Pancreas (tissue), 10 donors: ENCODE measurements around the gene FBXO9. TPM values are rescaled to one million over a fixed set of nuclear protein-coding genes. Genes with fewer than 3 reads are reported as not detected.

ENCODE experiments used
- ATAC-seq, 4 donors: fragments of 200-7000 bp; cut with Tn5 transposase; one replicate each; pipeline versions ENCODE4 v1.8.0 to v1.9.1; 2020; ENCODE audit warnings: mild to moderate bottlenecking in 4 of 4, moderate library complexity in 4 of 4
- DNase-seq, 6 donors: peaks; one replicate each; pipeline ENCODE4 v3.0.0-alpha.2; 2020
- FAIRE-seq: peaks from 2 replicates; lab custom pipeline; 2012; peaks lifted over from hg19 to GRCh38; lab: Jason Lieb, UNC
- H3K27ac ChIP-seq, 4 donors: fragments of 200-600 bp; sonication (generic); 1 replicate in 3 of 4; 2 replicates in 1 of 4; pipeline versions ENCODE4 v1.5.0 to v1.8.0; 2020
- H3K27me3 ChIP-seq, 4 donors: fragments of 200-600 bp; one replicate each; pipeline ENCODE4 v1.8.0; 2021
- H3K36me3 ChIP-seq, 3 donors: fragments of 200-600 bp; sonication (generic) in 1 of 3; one replicate each; pipeline versions ENCODE4 v1.5.0 to v1.8.0; 2020 to 2021
- H3K4me1 ChIP-seq, 3 donors: fragments of 200-600 bp; one replicate each; pipeline ENCODE4 v1.8.0; 2021
- H3K4me3 ChIP-seq, 4 donors: fragments of 200-600 bp; sonication (generic) in 2 of 4; one replicate each; pipeline versions ENCODE4 v1.5.0 to v1.8.0; 2020 to 2021
- H3K9me3 ChIP-seq, 4 donors: fragments of 200-600 bp; one replicate each; pipeline ENCODE4 v1.8.0; 2021
- WGBS, 2 donors: extraction: QIAGEN DNeasy Blood & Tissue Kit; methylation state at CpG; one replicate each; pipeline ENCODE4 v1.1.7; 2013; 5-methylcytosine and 5-hydroxymethylcytosine counted together
- intact Hi-C, 3 donors: fragments of 100-400 bp; cut with DNase I; formaldehyde crosslinking; loops; one replicate each; pipeline versions ENCODE4 v1.11.1 to v1.14.2; 2022
- polyA plus RNA-seq, 2 donors: library from polyadenylated mRNA; stranded (reverse); fragments of 200-250 nt; gene quantifications; one replicate each; pipeline ENCODE4 v1.2.3, GENCODE V29; 2013
- total RNA-seq, 6 donors: library from RNA; stranded (reverse); fragmentation: NEBNext Ultra II Directional in 4 of 6; extraction: Animal tissue kit (Norgen Biotek cat#: 25700) in 4 of 6; gene quantifications; one replicate each; pipeline versions ENCODE4 v1.2.1 to v1.2.4, GENCODE V29; 2021 to 2023
- TF ChIP-seq, protein P1 (sequence below), 4 donors: fragments of 200-600 bp; sonication (generic) in 3 of 4; IDR thresholded peaks; one replicate each; pipeline versions ENCODE4 v1.5.0 to v1.8.0; 2021; ENCODE audit warnings: antibody characterized with exemption in 4 of 4
- donor health status: healthy with polysubstance abuse.
- donor health status: DM: no; HTN: no; CAD: no; lungs with moderate emphysema.
- donor health status: DM: no; HTN: no; CAD: no.
- donor health status: control.
- donor health status: control.
- donor health status: Bipolar disorder and iron deficiency.
- donor health status: DM: yes; HTN: yes; CAD: no.
- donor health status: DM: no; HTN: no; CAD: no.
- donor health status: DM: no; HTN: no; CAD: no.
- donor health status: DM: yes; HTN: yes; CAD: no.

FBXO9 gene
- total and polyA plus RNA-seq, 8 donors: 30.9 to 66.1 (median 49.7) TPM

GRCh38 chr6:53112404-53112803 lies 47.2 kb downstream of the FBXO9 start:
- ATAC-seq: peak; percentile 74 to 93 (median 91)
- no peak overlapping the region for H3K4me3 ChIP-seq
- intact Hi-C loops: no loop called here
- H3K27me3 ChIP-seq: no peaks in the 10 kb centered on the region
- no peak for FAIRE-seq
- peak in 2 of 6 donors; percentile 6 to 28 for DNase-seq
- H3K4me1 ChIP-seq: peaks cover 0 to 12% (median 10%) of the 10 kb centered on the region in 3 donors
- TF ChIP-seq, protein P1, sequence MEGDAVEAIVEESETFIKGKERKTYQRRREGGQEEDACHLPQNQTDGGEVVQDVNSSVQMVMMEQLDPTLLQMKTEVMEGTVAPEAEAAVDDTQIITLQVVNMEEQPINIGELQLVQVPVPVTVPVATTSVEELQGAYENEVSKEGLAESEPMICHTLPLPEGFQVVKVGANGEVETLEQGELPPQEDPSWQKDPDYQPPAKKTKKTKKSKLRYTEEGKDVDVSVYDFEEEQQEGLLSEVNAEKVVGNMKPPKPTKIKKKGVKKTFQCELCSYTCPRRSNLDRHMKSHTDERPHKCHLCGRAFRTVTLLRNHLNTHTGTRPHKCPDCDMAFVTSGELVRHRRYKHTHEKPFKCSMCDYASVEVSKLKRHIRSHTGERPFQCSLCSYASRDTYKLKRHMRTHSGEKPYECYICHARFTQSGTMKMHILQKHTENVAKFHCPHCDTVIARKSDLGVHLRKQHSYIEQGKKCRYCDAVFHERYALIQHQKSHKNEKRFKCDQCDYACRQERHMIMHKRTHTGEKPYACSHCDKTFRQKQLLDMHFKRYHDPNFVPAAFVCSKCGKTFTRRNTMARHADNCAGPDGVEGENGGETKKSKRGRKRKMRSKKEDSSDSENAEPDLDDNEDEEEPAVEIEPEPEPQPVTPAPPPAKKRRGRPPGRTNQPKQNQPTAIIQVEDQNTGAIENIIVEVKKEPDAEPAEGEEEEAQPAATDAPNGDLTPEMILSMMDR (IDR thresholded peaks at IDR 0.05): no peak
- peak overlapping the region in 3 of 4 donors; percentile 28 to 52 (median 36) for H3K27ac ChIP-seq
- H3K9me3 ChIP-seq: no peaks in the 10 kb centered on the region
- no peaks in the 10 kb centered on the region for H3K36me3 ChIP-seq

DNA sequence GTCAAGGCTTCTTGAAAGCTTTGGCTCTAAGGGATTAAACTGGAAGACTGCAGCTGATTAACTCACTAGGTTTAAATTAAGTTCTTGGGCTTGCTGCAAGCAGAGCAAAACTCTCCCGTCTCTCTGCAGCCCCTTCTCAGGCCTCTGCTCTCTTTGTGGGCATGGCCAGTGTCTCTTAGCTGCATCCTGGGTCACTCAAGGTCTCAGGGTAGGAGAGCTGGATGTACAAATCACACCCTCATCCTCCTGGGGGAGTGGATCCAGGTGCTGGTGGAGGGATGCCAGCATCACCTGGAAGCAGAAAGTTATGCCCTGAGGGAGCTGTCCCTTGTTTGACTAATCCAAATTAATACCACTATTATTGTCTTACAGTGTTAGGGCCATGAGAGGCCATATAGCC lies 47.7 kb downstream of the FBXO9 start:
- ATAC-seq: peak in 3 of 4 donors; percentile 18 to 30 (median 24)

GRCh38 chr6:53113742-53114141 lies 48.5 kb downstream of the FBXO9 start:
- H3K27ac ChIP-seq: no peak overlapping the region
- FAIRE-seq (no peak), DNase-seq (no peak), ATAC-seq (no peak)
- TF ChIP-seq, protein P1 (IDR thresholded peaks at IDR 0.05): no peak
- H3K27me3 ChIP-seq: no peaks in the 10 kb centered on the region
- H3K4me3 ChIP-seq: no peak overlapping the region
- H3K4me1 ChIP-seq: peaks cover 0 to 12% (median 10%) of the 10 kb centered on the region in 3 donors
- no peaks in the 10 kb centered on the region for H3K9me3 ChIP-seq
- intact Hi-C loops: no loop called here
- no peaks in the 10 kb centered on the region for H3K36me3 ChIP-seq
- 70 to 76% methylated on average over 4 of the region's 4 CpGs for WGBS, 2 donors

More for the DNA sequence above, 47.7 kb downstream of the FBXO9 start:
- intact Hi-C loops: no loop called here
- Histone ChIP-seq H3K4me3 (no peak overlapping the region), H3K27me3 (no peaks in the 10 kb centered on the region), H3K27ac (peak overlapping the region in 3 of 4 donors; percentile 28 to 52 (median 36)), H3K4me1 (peaks cover 0 to 12% (median 10%) of the 10 kb centered on the region in 3 donors), H3K36me3 (no peaks in the 10 kb centered on the region), H3K9me3 (no peaks in the 10 kb centered on the region)
- 27 to 28% methylated on average over 1 of the region's 1 CpG for WGBS, 2 donors
- FAIRE-seq (no peak), DNase-seq (no peak)
- TF ChIP-seq, protein P1 (IDR thresholded peaks at IDR 0.05): no peak

DNA sequence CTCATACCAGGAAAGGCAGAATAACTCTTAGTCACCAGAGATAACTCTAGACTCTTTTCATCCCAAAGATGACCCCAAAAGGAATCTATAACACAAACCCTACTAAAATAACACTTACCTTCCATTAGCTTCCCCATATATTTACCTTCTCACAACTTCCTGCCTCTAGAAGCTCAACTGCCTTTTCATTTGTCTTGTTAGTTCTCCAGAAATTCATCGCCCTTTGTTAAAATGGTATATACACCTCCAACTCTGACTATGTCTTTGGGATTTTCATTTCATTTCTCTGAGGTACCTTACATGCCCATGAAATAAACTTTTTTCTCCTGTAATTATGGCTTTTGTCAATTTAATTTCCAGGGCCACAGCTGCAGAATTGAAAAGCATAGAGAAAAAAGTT lies 49.9 kb downstream of the FBXO9 start:
- FAIRE-seq (no peak), DNase-seq (no peak), ATAC-seq (no peak)
- H3K36me3 ChIP-seq: no peaks in the 10 kb centered on the region
- H3K9me3 ChIP-seq: no peaks in the 10 kb centered on the region
- no peak overlapping the region for H3K4me3 ChIP-seq
- intact Hi-C loops: no loop called here
- WGBS, 2 donors: 93 to 95% methylated on average over 1 of the region's 1 CpG
- TF ChIP-seq, protein P1 (IDR thresholded peaks at IDR 0.05): no peak
- H3K27me3 ChIP-seq: no peaks in the 10 kb centered on the region
- H3K4me1 ChIP-seq: peaks cover 0 to 15% (median 10%) of the 10 kb centered on the region in 3 donors
- no peak overlapping the region for H3K27ac ChIP-seq

DNA sequence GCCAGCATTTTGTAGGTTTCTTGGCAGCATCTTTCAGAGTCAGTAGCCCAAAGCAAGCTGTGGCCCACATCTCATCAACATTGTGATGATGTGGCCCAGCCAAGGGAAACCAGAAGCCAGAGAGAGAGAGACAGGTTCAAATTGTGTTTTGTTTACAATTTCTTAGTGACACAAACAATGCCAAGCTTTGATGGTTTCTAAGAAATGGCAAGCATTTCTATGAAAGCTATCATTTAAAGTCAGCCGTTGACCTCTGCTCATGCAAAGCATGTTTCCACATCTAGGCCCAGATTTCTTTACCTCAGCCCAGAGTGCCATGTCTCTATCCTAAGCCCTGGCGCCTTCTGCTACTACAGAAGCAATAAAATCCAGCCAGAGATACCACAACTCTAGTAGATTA lies 50.5 kb downstream of the FBXO9 start:
- no peak for DNase-seq
- no peak for ATAC-seq

More for the DNA sequence above, 50.5 kb downstream of the FBXO9 start:
- H3K27ac ChIP-seq: no peak overlapping the region
- WGBS, 2 donors: 85 to 98% methylated on average over 2 of the region's 2 CpGs
- H3K36me3 ChIP-seq: no peaks in the 10 kb centered on the region
- TF ChIP-seq, protein P1 (IDR thresholded peaks at IDR 0.05): no peak
- H3K4me1 ChIP-seq: peaks cover 0 to 18% (median 10%) of the 10 kb centered on the region in 3 donors
- no peaks in the 10 kb centered on the region for H3K9me3 ChIP-seq
- no peak overlapping the region for H3K4me3 ChIP-seq
- FAIRE-seq: no peak
- intact Hi-C loops: no loop called here
- H3K27me3 ChIP-seq: no peaks in the 10 kb centered on the region
